GM19468 (cell line): ENCODE measurements around the gene MRNIP.

Source experiments
- ATAC-seq: cut with Tn5 transposase; IDR thresholded peaks from one replicate; pipeline ENCODE4 v1.9.1; 2021; ENCODE audit warnings: mild to moderate bottlenecking, moderate library complexity, moderate number of reproducible peaks; ENCODE audit not compliant: unreplicated experiment; ENCODE audit errors: extremely low read depth

The MRNIP gene

GRCh38 chr5:179825655-179826182 is 32.9 kb downstream of the MRNIP start:
- no peak for ATAC-seq

GRCh38 chr5:179824745-179825112 is 33.9 kb downstream of the MRNIP start:
- no peak for ATAC-seq

- no peak for ATAC-seq
Observed at GRCh38 chr5:179823937-179824744, 34.5 kb downstream of the MRNIP start.

GRCh38 chr5:179822444-179822990 is 36.1 kb downstream of the MRNIP start:
- no peak for ATAC-seq

GRCh38 chr5:179822059-179822432 is 36.6 kb downstream of the MRNIP start:
- ATAC-seq, result no peak

GRCh38 chr5:179821298-179822058 is 37.1 kb downstream of the MRNIP start:
- ATAC-seq, result peak; percentile 43

- peak; percentile 22 for ATAC-seq
Observed at GRCh38 chr5:179820483-179821297, 37.9 kb downstream of the MRNIP start, which contains the start of gene SQSTM1. Gene SQSTM1 (plus strand): TSS chr5:179820905. CDS start chr5:179820937, 32 bp downstream.

GRCh38 chr5:179820127-179820482 is 38.5 kb downstream of the MRNIP start:
- no peak for ATAC-seq

GRCh38 chr5:179819296-179820126 is 39.1 kb downstream of the MRNIP start:
- no peak for ATAC-seq

- peak; percentile 53 for ATAC-seq
Observed at GRCh38 chr5:179818746-179819295, 39.8 kb downstream of the MRNIP start.

- no peak for ATAC-seq
Observed at GRCh38 chr5:179817890-179818745, 40.5 kb downstream of the MRNIP start.

GRCh38 chr5:179817470-179817840 is 41.2 kb downstream of the MRNIP start:
- no peak for ATAC-seq

- no peak for ATAC-seq
Observed at GRCh38 chr5:179816796-179817469, 41.7 kb downstream of the MRNIP start.

- ATAC-seq, result no peak
Observed at GRCh38 chr5:179816401-179816795, 42.2 kb downstream of the MRNIP start.

- no peak for ATAC-seq
Observed at GRCh38 chr5:179815491-179816249, 42.9 kb downstream of the MRNIP start.

- ATAC-seq, result no peak
Observed at GRCh38 chr5:179814090-179814489, 44.5 kb downstream of the MRNIP start.
